ENCODE measurements around the gene HYAL1. TPM values are rescaled to one million over a fixed set of nuclear protein-coding genes. Genes with fewer than 3 reads are reported as not detected.
A peak's percentile ranks its signal among the peaks of the same experiment; 100 is the strongest.
"Not testable (repeated sequence)": the region's sequence is repeated elsewhere in the genome, so short reads cannot be mapped to it uniquely, and the experiment has no call there.

The HYAL1 gene
- total RNA-seq, 2 donors from 2014 or later = 0.19 TPM; not detected in 1

- DNase-seq = no peak
- ATAC-seq (replicated peaks in 1 of 2) = no peak
- Mint-ChIP-seq H3K4me3 (no peak overlapping the region), H3K27ac (no peak overlapping the region), H3K36me3 (ENCODE audit: insufficient read depth in 2 of 2) (no peaks in the 10 kb centered on the region), H3K27me3 (ENCODE audit: low read depth) (peaks cover 24% of the 10 kb centered on the region), H3K9me3 (no peaks in the 10 kb centered on the region), H3K4me1 (ENCODE audit: low read depth) (peaks cover 8% of the 10 kb centered on the region)
Measured at GRCh38 chr3:50267280-50267913, 36.0 kb downstream of the HYAL1 start.

- H3K4me3 Mint-ChIP-seq = no peak overlapping the region
- no peaks in the 10 kb centered on the region for H3K9me3 Mint-ChIP-seq
- H3K27me3 Mint-ChIP-seq (ENCODE audit: low read depth) = peaks cover 24% of the 10 kb centered on the region
- H3K36me3 Mint-ChIP-seq (ENCODE audit: insufficient read depth in 2 of 2) = no peaks in the 10 kb centered on the region
- no peak overlapping the region for H3K27ac Mint-ChIP-seq
- ATAC-seq (replicated peaks in 1 of 2) (no peak), DNase-seq (no peak)
- peaks cover 4% of the 10 kb centered on the region for H3K4me1 Mint-ChIP-seq (ENCODE audit: low read depth)
Measured at GRCh38 chr3:50266836-50267235, 36.5 kb downstream of the HYAL1 start.

GRCh38 chr3:50266017-50266416 is 37.4 kb downstream of the HYAL1 start:
- ATAC-seq (replicated peaks in 1 of 2) (no peak), DNase-seq (no peak)
- Mint-ChIP-seq H3K4me3 (no peak overlapping the region), H3K27me3 (ENCODE audit: low read depth) (peaks cover 24% of the 10 kb centered on the region), H3K27ac (no peak overlapping the region), H3K9me3 (no peaks in the 10 kb centered on the region), H3K4me1 (ENCODE audit: low read depth) (no peaks in the 10 kb centered on the region), H3K36me3 (ENCODE audit: insufficient read depth in 2 of 2) (no peaks in the 10 kb centered on the region)

- Mint-ChIP-seq H3K27ac (no peak overlapping the region), H3K27me3 (ENCODE audit: low read depth) (peaks cover 24% of the 10 kb centered on the region)
Measured at GRCh38 chr3:50265571-50265970, 37.8 kb downstream of the HYAL1 start.

GRCh38 chr3:50264964-50265485 is 38.3 kb downstream of the HYAL1 start:
- H3K4me1 Mint-ChIP-seq (ENCODE audit: low read depth) = no peaks in the 10 kb centered on the region

More at GRCh38 chr3:50265571-50265970, 37.8 kb downstream of the HYAL1 start:
- DNase-seq (no peak), ATAC-seq (replicated peaks in 1 of 2) (no peak)
- no peaks in the 10 kb centered on the region for H3K36me3 Mint-ChIP-seq (ENCODE audit: insufficient read depth in 2 of 2)
- H3K4me1 Mint-ChIP-seq (ENCODE audit: low read depth) = no peaks in the 10 kb centered on the region
- H3K4me3 Mint-ChIP-seq = no peak overlapping the region
- H3K9me3 Mint-ChIP-seq = no peaks in the 10 kb centered on the region

GRCh38 chr3:50264383-50264963 is 38.9 kb downstream of the HYAL1 start:
- H3K4me1 Mint-ChIP-seq (ENCODE audit: low read depth) = peaks cover 5% of the 10 kb centered on the region
- H3K36me3 Mint-ChIP-seq (ENCODE audit: insufficient read depth in 2 of 2) = no peaks in the 10 kb centered on the region
- DNase-seq (no peak), ATAC-seq (replicated peaks in 1 of 2) (no peak)
- H3K9me3 Mint-ChIP-seq = no peaks in the 10 kb centered on the region
- peaks cover 24% of the 10 kb centered on the region for H3K27me3 Mint-ChIP-seq (ENCODE audit: low read depth)
- H3K27ac Mint-ChIP-seq = no peak overlapping the region
- H3K4me3 Mint-ChIP-seq = no peak overlapping the region

More at GRCh38 chr3:50264964-50265485, 38.3 kb downstream of the HYAL1 start:
- Mint-ChIP-seq H3K27me3 (ENCODE audit: low read depth) (peaks cover 24% of the 10 kb centered on the region), H3K27ac (no peak overlapping the region), H3K9me3 (no peaks in the 10 kb centered on the region), H3K4me3 (no peak overlapping the region), H3K36me3 (ENCODE audit: insufficient read depth in 2 of 2) (no peaks in the 10 kb centered on the region)
- DNase-seq (no peak), ATAC-seq (replicated peaks in 1 of 2) (no peak)

- Mint-ChIP-seq H3K4me3 (no peak overlapping the region), H3K4me1 (ENCODE audit: low read depth) (peaks cover 11% of the 10 kb centered on the region), H3K27me3 (ENCODE audit: low read depth) (peaks cover 24% of the 10 kb centered on the region), H3K36me3 (ENCODE audit: insufficient read depth in 2 of 2) (peaks cover 0 to 2% of the 10 kb centered on the region in 2 donors), H3K27ac (peak overlapping the region; percentile 77), H3K9me3 (no peaks in the 10 kb centered on the region)
- DNase-seq = no peak
- no peak for ATAC-seq (replicated peaks in 1 of 2)
Measured at GRCh38 chr3:50263478-50264382, 39.6 kb downstream of the HYAL1 start.

- Mint-ChIP-seq H3K27ac (no peak overlapping the region), H3K27me3 (ENCODE audit: low read depth) (peaks cover 17% of the 10 kb centered on the region), H3K4me1 (ENCODE audit: low read depth) (peaks cover 11% of the 10 kb centered on the region), H3K9me3 (no peaks in the 10 kb centered on the region), H3K36me3 (ENCODE audit: insufficient read depth in 2 of 2) (peaks cover 0 to 4% of the 10 kb centered on the region in 2 donors), H3K4me3 (no peak overlapping the region)
- no peak for ATAC-seq (replicated peaks in 1 of 2)
- DNase-seq = no peak
Measured at GRCh38 chr3:50262778-50263177, 40.6 kb downstream of the HYAL1 start.

GRCh38 chr3:50262200-50262599 is 41.2 kb downstream of the HYAL1 start:
- not testable (repeated sequence) for H3K27ac Mint-ChIP-seq; ATAC-seq (replicated peaks in 1 of 2); H3K9me3 Mint-ChIP-seq; H3K4me3 Mint-ChIP-seq; H3K36me3 Mint-ChIP-seq (ENCODE audit: insufficient read depth in 2 of 2); DNase-seq
- peaks cover 17% of the 10 kb centered on the region for H3K27me3 Mint-ChIP-seq (ENCODE audit: low read depth)
- H3K4me1 Mint-ChIP-seq (ENCODE audit: low read depth) = peaks cover 13% of the 10 kb centered on the region

- peaks cover 0 to 3% of the 10 kb centered on the region in 2 donors for H3K9me3 Mint-ChIP-seq
- peak overlapping the region in 1 of 2 donors; percentile 67 for H3K4me3 Mint-ChIP-seq
- H3K27me3 Mint-ChIP-seq (ENCODE audit: low read depth) = peaks cover 10% of the 10 kb centered on the region
- DNase-seq (no peak), ATAC-seq (replicated peaks in 1 of 2) (no peak)
- no peak overlapping the region for H3K27ac Mint-ChIP-seq
- H3K36me3 Mint-ChIP-seq (ENCODE audit: insufficient read depth in 2 of 2) = peaks cover 10 to 13% of the 10 kb centered on the region in 2 donors
- peaks cover 15% of the 10 kb centered on the region for H3K4me1 Mint-ChIP-seq (ENCODE audit: low read depth)
Measured at GRCh38 chr3:50261505-50261904, 41.9 kb downstream of the HYAL1 start.

- Mint-ChIP-seq H3K27ac (no peak overlapping the region), H3K9me3 (peaks cover 0 to 3% of the 10 kb centered on the region in 2 donors), H3K4me3 (peak overlapping the region; percentile 63 to 67), H3K4me1 (ENCODE audit: low read depth) (peaks cover 15% of the 10 kb centered on the region), H3K27me3 (ENCODE audit: low read depth) (peaks cover 6% of the 10 kb centered on the region), H3K36me3 (ENCODE audit: insufficient read depth in 2 of 2) (peaks cover 11 to 14% of the 10 kb centered on the region in 2 donors)
- ATAC-seq (replicated peaks in 1 of 2) = no peak
- DNase-seq = no peak
Measured at GRCh38 chr3:50260942-50261441, 42.4 kb downstream of the HYAL1 start.

GRCh38 chr3:50260027-50260941 is 43.1 kb downstream of the HYAL1 start:
- no peaks in the 10 kb centered on the region for H3K27me3 Mint-ChIP-seq (ENCODE audit: low read depth)
- H3K4me3 Mint-ChIP-seq = peak overlapping the region; percentile 63 to 67
- H3K4me1 Mint-ChIP-seq (ENCODE audit: low read depth) = peaks cover 15% of the 10 kb centered on the region
- peaks cover 11 to 14% of the 10 kb centered on the region in 2 donors for H3K36me3 Mint-ChIP-seq (ENCODE audit: insufficient read depth in 2 of 2)
- no peak overlapping the region for H3K27ac Mint-ChIP-seq
- peaks cover 0 to 3% of the 10 kb centered on the region in 2 donors for H3K9me3 Mint-ChIP-seq
- ATAC-seq (replicated peaks in 1 of 2) (peak; percentile 96), DNase-seq (peak; percentile 90 to 96)

All from activated T-cell treated with anti-CD3 and anti-CD28 coated beads, Interleukin-2, amount 50 U/mL, for 72 hours (primary cell).